ENCODE measurements around the gene NME3. TPM values are rescaled to one million over a fixed set of nuclear protein-coding genes. Genes with fewer than 3 reads are reported as not detected.

NME3 gene
- total and polyA plus RNA-seq, 2 of the 4 experiments (the other 2 are of a cell fraction), result 12.7 to 41.2 TPM

DNA sequence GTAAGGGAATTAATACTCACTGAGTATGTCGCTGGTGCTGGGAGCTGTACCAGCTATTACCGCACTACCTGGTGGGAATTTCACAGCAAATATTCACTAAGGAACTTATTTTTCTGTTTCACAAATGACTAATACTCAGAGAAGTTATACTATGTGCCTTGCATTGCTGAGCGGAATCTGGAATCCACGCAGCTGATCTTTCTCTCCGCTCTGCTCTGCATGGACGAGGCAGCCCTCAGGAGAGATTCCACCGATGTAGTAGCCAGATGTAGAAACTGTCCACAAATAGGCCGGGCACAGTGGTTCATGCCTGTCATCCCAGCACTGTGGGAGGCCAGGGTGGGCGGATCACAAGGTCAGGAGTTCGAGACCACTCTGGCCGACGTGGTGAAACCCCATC lies 17.1 kb downstream of the NME3 start:
- Histone ChIP-seq H2BK15ac (ENCODE audit: low read depth, low read length) (no peak overlapping the region), H3K9me3 (ENCODE audit: control insufficient read depth, insufficient read depth, low read length) (no peaks in the 10 kb centered on the region), H3K27ac (ENCODE audit: insufficient read depth, low read length) (no peak overlapping the region), H3K56ac (ENCODE audit: extremely low read depth, insufficient read depth, low read length) (no peak overlapping the region), H4K20me1 (ENCODE audit: insufficient read depth, low read length) (peaks cover 4% of the 10 kb centered on the region; the same call in 1 of the 2 replicates), H2BK120ac (ENCODE audit: low read depth, low read length) (no peak overlapping the region), H3K4ac (ENCODE audit: low read depth, low read length) (no peak overlapping the region), H3K18ac (ENCODE audit: low read depth, low read length) (no peak overlapping the region), H2BK20ac (ENCODE audit: low read depth, low read length) (no peak overlapping the region), H4K91ac (ENCODE audit: insufficient read depth, low read depth, low read length) (no peak overlapping the region), H2AFZ (replicated peaks; ENCODE audit: low read length, poor library complexity) (no peak overlapping the region), H3K23ac (ENCODE audit: low read depth, low read length) (no peak overlapping the region), H3K36me3 (ENCODE audit: control insufficient read depth, insufficient read depth, low read length) (peaks cover 57% of the 10 kb centered on the region), H3K79me1 (ENCODE audit: low read depth in 1 of 2, low read length in 2 of 2) (peaks cover 4 to 21% of the 10 kb centered on the region in 2 experiments; a peak in 2 of 4 replicates), H3K9me1 (ENCODE audit: insufficient read depth, low read length) (peaks cover 6% of the 10 kb centered on the region; the same call in 1 of the 2 replicates), H3K4me2 (ENCODE audit: low read depth, low read length) (no peak overlapping the region), H2BK5ac (ENCODE audit: low read depth, low read length, poor library complexity, severe bottlenecking) (no peak overlapping the region), H3K27me3 (ENCODE audit: control insufficient read depth, insufficient read depth, low read length) (no peaks in the 10 kb centered on the region), H4K8ac (ENCODE audit: low read depth in 2 of 2, low read length in 2 of 2) (no peak overlapping the region), H3K14ac (replicated peaks; ENCODE audit: low read depth, low read length) (no peak overlapping the region), H2AK9ac (replicated peaks; ENCODE audit: low read depth, low read length, poor library complexity) (no peak overlapping the region), H2AK5ac (ENCODE audit: low read depth, low read length) (no peak overlapping the region), H4K5ac (ENCODE audit: low read depth, low read length) (no peak overlapping the region), H3K4me3 (ENCODE audit: insufficient read depth, low read depth, low read length) (no peak overlapping the region), H3K4me1 (ENCODE audit: control insufficient read depth, insufficient read depth, low read length) (no peaks in the 10 kb centered on the region), H3K9ac (ENCODE audit: low read depth, low read length) (no peak overlapping the region)
- 98% methylated on average over 6 of the region's 12 CpGs; no CpG with 5 or more reads in 1 of the 2 experiments for WGBS, 2 experiments (ENCODE audit: extremely low coverage in 2 of 2, insufficient read length in 1 of 2)
- intact Hi-C loops (cut with micrococcal nuclease), result no loop called here
- ATAC-seq (ENCODE audit: low read depth) (no peak), DNase-seq (no peak)
- POLR2A ChIA-PET (ENCODE audit: unreplicated experiment), result no interaction called here
- TF ChIP-seq NFE2L2 (IDR thresholded peaks at IDR 0.05; ENCODE audit: low read depth, low read length), result no peak
- TF ChIP-seq SMC3 (IDR thresholded peaks at IDR 0.05; ENCODE audit: low read depth, low read length), result no peak
- TF ChIP-seq FOS (IDR thresholded peaks at IDR 0.05; ENCODE audit: low read depth, low read length), result no peak
- TF ChIP-seq CHD1 (IDR thresholded peaks at IDR 0.05; ENCODE audit: low read depth, low read length), result no peak
- TF ChIP-seq, protein P1, sequence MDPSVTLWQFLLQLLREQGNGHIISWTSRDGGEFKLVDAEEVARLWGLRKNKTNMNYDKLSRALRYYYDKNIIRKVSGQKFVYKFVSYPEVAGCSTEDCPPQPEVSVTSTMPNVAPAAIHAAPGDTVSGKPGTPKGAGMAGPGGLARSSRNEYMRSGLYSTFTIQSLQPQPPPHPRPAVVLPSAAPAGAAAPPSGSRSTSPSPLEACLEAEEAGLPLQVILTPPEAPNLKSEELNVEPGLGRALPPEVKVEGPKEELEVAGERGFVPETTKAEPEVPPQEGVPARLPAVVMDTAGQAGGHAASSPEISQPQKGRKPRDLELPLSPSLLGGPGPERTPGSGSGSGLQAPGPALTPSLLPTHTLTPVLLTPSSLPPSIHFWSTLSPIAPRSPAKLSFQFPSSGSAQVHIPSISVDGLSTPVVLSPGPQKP (IDR thresholded peaks at IDR 0.05; ENCODE audit: borderline replicate concordance, low read depth, low read length), result no peak
- TF ChIP-seq MAFK (IDR thresholded peaks at IDR 0.05; ENCODE audit: low read depth, low read length), result no peak
- no peak for TF ChIP-seq RFX5 (IDR thresholded peaks at IDR 0.05; ENCODE audit: low read depth, low read length)
- no peak for TF ChIP-seq POLR2A (IDR thresholded peaks at IDR 0.05; ENCODE audit: low read depth, low read length)
- in situ Hi-C loops (cut with MboI; ENCODE audit: low sequenced_read_pairs), result no loop called here
- no TSS peak for BruUV-seq (replicated peaks)
- CTCF ChIA-PET, result interaction anchor here (0.7 kb wide), 1 partner anchor 197 kb away, joined by 4 read pairs; no protein-coding TSS in a partner anchor
- dilution Hi-C loops (cut with HindIII; ENCODE audit: low sequenced_read_pairs, unreplicated experiment), result no loop called here
